ENCODE measurements around the gene RGS10. TPM values are rescaled to one million over a fixed set of nuclear protein-coding genes. Genes with fewer than 3 reads are reported as not detected.

RGS10 gene
- total RNA-seq, 1 experiment from 2014 or later: 10.8 TPM

DNA sequence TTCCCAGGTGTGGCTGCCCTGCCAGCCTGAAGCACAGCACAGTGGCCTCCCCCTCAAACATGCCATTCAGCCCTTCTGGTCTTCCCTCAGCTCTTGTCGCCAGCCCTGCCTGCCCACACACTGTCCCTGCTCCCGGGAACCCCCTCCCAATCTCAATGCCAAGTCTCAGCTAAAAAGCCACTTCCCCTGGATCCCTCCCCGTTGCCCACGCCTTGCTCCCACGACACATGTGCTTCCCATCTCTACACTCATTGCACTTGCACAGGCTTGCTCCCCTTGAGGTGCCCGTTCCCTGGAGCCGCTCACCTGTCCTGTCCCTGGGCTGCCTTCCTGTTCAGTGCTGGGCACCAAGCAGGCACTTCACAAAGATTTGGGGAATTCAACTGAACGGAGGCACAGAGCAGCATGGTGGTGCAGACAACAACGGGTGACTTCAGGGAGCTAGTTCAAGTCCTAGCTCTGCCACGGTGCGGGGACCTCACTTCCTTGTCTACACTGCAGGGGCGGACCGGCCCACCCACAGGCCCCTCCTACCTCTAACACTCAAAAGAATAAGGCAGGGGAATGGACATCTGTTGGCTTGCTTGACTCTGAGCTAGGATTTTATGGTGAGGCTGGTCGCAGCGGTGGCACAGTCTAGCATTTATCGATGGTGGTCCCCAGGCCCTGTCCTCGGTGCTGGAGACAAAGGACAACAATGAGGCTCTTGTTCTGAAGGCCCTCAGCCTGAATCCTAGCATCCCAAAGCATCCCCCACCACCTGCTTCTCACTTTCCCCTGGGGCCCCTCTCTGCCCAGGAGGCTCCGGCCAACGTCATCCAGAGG, 18.4 kb downstream of the RGS10 start:
- no peaks in the 10 kb centered on the region for H3K27me3 Mint-ChIP-seq (ENCODE audit: unreplicated experiment)
- H3K36me3 Mint-ChIP-seq (ENCODE audit: insufficient read depth, unreplicated experiment): no peaks in the 10 kb centered on the region
- H3K9me3 Mint-ChIP-seq (ENCODE audit: low read depth, unreplicated experiment): no peaks in the 10 kb centered on the region
- no peak overlapping the region for H3K27ac Mint-ChIP-seq (ENCODE audit: unreplicated experiment)
- no TSS peak for BruUV-seq (replicated peaks)
- TF ChIP-seq, protein P1, sequence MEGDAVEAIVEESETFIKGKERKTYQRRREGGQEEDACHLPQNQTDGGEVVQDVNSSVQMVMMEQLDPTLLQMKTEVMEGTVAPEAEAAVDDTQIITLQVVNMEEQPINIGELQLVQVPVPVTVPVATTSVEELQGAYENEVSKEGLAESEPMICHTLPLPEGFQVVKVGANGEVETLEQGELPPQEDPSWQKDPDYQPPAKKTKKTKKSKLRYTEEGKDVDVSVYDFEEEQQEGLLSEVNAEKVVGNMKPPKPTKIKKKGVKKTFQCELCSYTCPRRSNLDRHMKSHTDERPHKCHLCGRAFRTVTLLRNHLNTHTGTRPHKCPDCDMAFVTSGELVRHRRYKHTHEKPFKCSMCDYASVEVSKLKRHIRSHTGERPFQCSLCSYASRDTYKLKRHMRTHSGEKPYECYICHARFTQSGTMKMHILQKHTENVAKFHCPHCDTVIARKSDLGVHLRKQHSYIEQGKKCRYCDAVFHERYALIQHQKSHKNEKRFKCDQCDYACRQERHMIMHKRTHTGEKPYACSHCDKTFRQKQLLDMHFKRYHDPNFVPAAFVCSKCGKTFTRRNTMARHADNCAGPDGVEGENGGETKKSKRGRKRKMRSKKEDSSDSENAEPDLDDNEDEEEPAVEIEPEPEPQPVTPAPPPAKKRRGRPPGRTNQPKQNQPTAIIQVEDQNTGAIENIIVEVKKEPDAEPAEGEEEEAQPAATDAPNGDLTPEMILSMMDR (IDR thresholded peaks at IDR 0.05; ENCODE audit: unreplicated experiment): no peak
- intact Hi-C loops (cut with micrococcal nuclease; ENCODE audit: unreplicated experiment): no loop called here
- CTCF ChIA-PET: no interaction called here
- no peak for DNase-seq
- H3K4me1 Mint-ChIP-seq (ENCODE audit: low read depth, unreplicated experiment): no peaks in the 10 kb centered on the region
- no peak overlapping the region for H3K4me3 Mint-ChIP-seq (ENCODE audit: low read depth, unreplicated experiment)

DNA sequence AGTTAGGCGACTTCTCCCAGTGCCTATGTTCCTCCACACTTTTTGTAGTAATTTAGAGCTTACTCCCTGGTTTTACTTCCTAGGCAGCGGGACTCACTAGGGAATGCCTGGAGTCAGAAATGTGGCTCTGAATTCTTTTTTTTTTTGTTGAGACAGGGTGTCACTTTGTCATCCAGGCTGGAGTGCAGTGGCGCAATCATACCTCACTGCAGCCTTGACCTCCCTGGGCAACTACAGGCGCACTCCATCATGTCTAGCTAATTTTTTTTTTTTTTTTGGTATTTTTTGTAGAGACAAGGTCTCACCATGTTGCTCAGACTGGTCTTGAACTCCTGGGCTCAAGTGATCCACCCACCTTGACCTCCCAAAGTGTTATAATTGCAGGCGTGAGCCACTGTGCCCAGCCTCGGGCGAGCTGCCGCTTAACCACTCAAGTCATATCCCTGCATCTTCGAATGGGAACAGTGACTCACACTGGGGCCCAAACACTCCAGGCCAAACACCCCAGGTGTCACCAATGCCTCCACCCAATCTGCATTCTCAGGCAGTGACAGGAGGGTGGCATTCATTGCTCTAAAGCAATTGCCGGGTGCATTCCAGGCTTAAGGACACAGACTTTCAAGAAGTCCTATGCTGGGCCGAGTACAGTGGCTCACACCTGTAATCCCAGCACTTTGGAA, 19.6 kb downstream of the RGS10 start:
- no peak overlapping the region for H3K4me3 Mint-ChIP-seq (ENCODE audit: low read depth, unreplicated experiment)
- BruUV-seq (replicated peaks): no TSS peak
- no peak for DNase-seq
- H3K9me3 Mint-ChIP-seq (ENCODE audit: low read depth, unreplicated experiment): no peaks in the 10 kb centered on the region
- H3K4me1 Mint-ChIP-seq (ENCODE audit: low read depth, unreplicated experiment): no peaks in the 10 kb centered on the region
- intact Hi-C loops (cut with micrococcal nuclease; ENCODE audit: unreplicated experiment): no loop called here
- TF ChIP-seq, protein P1 (IDR thresholded peaks at IDR 0.05; ENCODE audit: unreplicated experiment): no peak
- H3K27ac Mint-ChIP-seq (ENCODE audit: unreplicated experiment): no peak overlapping the region
- no peaks in the 10 kb centered on the region for H3K27me3 Mint-ChIP-seq (ENCODE audit: unreplicated experiment)
- CTCF ChIA-PET: interaction anchor here (0.6 to 0.7 kb wide), 2 partner anchors 301 to 550 kb away, joined by 3 read pairs; no protein-coding TSS in a partner anchor
- H3K36me3 Mint-ChIP-seq (ENCODE audit: insufficient read depth, unreplicated experiment): no peaks in the 10 kb centered on the region

DNA sequence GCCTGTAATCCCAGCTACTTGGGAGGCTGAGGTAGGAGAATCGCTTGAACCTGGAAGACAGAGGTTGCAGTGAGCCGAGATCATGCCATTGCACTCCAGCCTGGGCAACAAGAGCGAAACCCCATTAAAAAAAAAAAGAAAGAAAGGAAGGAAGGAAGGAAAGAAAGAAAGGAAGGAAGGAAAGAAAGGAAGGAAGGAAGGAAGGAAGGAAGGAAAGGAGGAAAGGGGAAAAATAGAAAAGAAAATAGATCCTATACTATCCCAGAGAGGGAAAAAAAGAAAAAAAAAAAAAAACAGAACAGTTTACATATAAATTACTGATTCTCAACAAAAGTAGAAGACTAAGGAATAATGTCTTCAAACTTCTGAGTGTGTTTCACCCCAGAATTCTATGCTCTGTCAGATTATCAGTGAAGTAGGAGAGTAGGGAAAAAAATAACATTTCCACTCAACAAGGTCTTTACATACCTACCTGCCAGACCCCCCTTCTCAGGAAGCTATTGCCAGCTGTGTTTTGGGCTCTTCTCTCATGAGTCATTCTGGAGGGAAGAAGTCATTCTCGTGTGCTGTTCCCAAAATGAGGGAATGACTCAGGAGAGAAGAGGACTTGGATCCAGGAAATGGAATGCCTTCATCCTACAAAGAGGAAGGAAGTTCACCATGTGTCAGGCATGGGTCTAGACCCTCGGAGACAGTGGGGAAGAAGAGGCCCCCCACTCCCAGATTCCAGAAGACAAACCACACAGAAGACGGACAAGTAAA, 20.9 kb downstream of the RGS10 start:
- intact Hi-C loops (cut with micrococcal nuclease; ENCODE audit: unreplicated experiment): no loop called here
- CTCF ChIA-PET: interaction anchor here (0.6 kb wide), 1 partner anchor 1211 kb away, joined by 3 read pairs; no protein-coding TSS in a partner anchor

DNA sequence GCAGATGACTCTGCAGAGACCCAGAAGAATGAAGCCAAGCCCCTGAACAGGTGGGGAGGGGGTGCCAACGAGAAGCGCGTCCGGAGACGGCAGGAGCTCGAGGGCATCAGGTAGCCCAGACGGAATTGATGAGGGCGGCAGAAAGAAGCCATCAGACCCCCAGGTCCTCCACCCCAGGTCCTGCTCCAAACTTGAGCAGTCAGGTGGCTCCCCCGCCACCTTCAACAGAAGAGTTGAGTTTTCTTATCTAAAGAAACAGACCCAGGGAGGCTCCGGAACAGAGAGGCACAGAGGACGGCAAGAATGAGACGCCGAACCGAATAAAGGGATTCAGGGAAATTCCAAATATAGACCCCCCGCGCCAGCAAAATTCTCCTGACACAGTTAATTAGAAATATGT, 22.2 kb downstream of the RGS10 start:
- BruUV-seq (replicated peaks): no TSS peak
- Mint-ChIP-seq H3K4me1 (ENCODE audit: low read depth, unreplicated experiment) (no peaks in the 10 kb centered on the region), H3K27ac (ENCODE audit: unreplicated experiment) (no peak overlapping the region), H3K9me3 (ENCODE audit: low read depth, unreplicated experiment) (no peaks in the 10 kb centered on the region), H3K27me3 (ENCODE audit: unreplicated experiment) (no peaks in the 10 kb centered on the region), H3K4me3 (ENCODE audit: low read depth, unreplicated experiment) (no peak overlapping the region), H3K36me3 (ENCODE audit: insufficient read depth, unreplicated experiment) (no peaks in the 10 kb centered on the region)
- CTCF ChIA-PET: no interaction called here
- DNase-seq: no peak
- intact Hi-C loops (cut with micrococcal nuclease; ENCODE audit: unreplicated experiment): no loop called here
- TF ChIP-seq, protein P1 (IDR thresholded peaks at IDR 0.05; ENCODE audit: unreplicated experiment): no peak

More for the DNA sequence above, 20.9 kb downstream of the RGS10 start:
- BruUV-seq (replicated peaks): no TSS peak
- Mint-ChIP-seq H3K36me3 (ENCODE audit: insufficient read depth, unreplicated experiment) (no peaks in the 10 kb centered on the region), H3K4me1 (ENCODE audit: low read depth, unreplicated experiment) (no peaks in the 10 kb centered on the region), H3K27me3 (ENCODE audit: unreplicated experiment) (no peaks in the 10 kb centered on the region), H3K9me3 (ENCODE audit: low read depth, unreplicated experiment) (no peaks in the 10 kb centered on the region), H3K4me3 (ENCODE audit: low read depth, unreplicated experiment) (no peak overlapping the region), H3K27ac (ENCODE audit: unreplicated experiment) (no peak overlapping the region)
- no peak for DNase-seq
- TF ChIP-seq, protein P1 (IDR thresholded peaks at IDR 0.05; ENCODE audit: unreplicated experiment): no peak
